Mammary epithelial cell (primary cell): ENCODE data around the gene SIGLEC6.

Experiments
- CTCF ChIP-seq, 2 donors: IDR thresholded peaks in 1 of 2; conservative IDR thresholded peaks in 1 of 2; 2 replicates each; pipeline ENCODE4 v1.5.1; 2011 to 2012; ENCODE audit warnings: inconsistent platforms in 2 of 2, low read length in 2 of 2, mild to moderate bottlenecking in 2 of 2, control low read depth in 1 of 2, low read depth in 1 of 2; ENCODE audit not compliant: insufficient read depth in 1 of 2; ENCODE audit errors: extremely low read depth in 1 of 2
- EZH2 ChIP-seq: IDR thresholded peaks from 2 replicates; pipeline ENCODE4 v1.6.1; 2012; ENCODE audit warnings: low read length, inconsistent platforms, borderline replicate concordance

- no peak for TF ChIP-seq EZH2
- TF ChIP-seq CTCF (conservative IDR thresholded peaks at IDR 0.05 in 1 of 2, IDR thresholded peaks at IDR 0.05 in 1 of 2; ENCODE audit: extremely low read depth in 1 of 2, insufficient read depth in 1 of 2, low read depth in 1 of 2, low read length in 2 of 2), result no peak
These were observed 21.4 kb downstream of the SIGLEC6 start for GRCh38 chr19:51509823-51510660.
